CD4-positive, CD25-positive, alpha-beta regulatory T cell (primary cell): ENCODE data around the gene PLEKHM3. TPM values are rescaled to one million over a fixed set of nuclear protein-coding genes. Genes with fewer than 3 reads are reported as not detected.

ENCODE experiments used
- ATAC-seq, 2 donors: fragments of 150-1000 bp; cut with Tn5 transposase; one replicate each; pipeline ENCODE4 v1.10.0; 2021; ENCODE audit warnings: low read depth in 2 of 2, moderate number of reproducible peaks in 2 of 2, moderate library complexity in 1 of 2
- DNase-seq, 3 donors: peaks; one replicate each; pipeline versions ENCODE4 v3.0.0 to v3.0.0-alpha.2; 2012 to 2022; ENCODE audit warnings: mixed read lengths in 1 of 3
- H3K27ac ChIP-seq: one replicate; pipeline ENCODE4 v1.7.0; 2013; ENCODE audit warnings: mild to moderate bottlenecking, low read length; ENCODE audit not compliant: insufficient read depth, poor library complexity, severe bottlenecking
- H3K27me3 ChIP-seq: one replicate; pipeline ENCODE4 v1.7.0; 2013; ENCODE audit warnings: low read length; ENCODE audit not compliant: control insufficient read depth, insufficient read depth
- H3K36me3 ChIP-seq: one replicate; pipeline ENCODE4 v1.7.0; 2013; ENCODE audit warnings: mild to moderate bottlenecking, low read length, moderate library complexity; ENCODE audit not compliant: control insufficient read depth, insufficient read depth
- H3K4me1 ChIP-seq: 2 replicates; pipeline ENCODE4 v1.7.0; 2013; ENCODE audit warnings: mild to moderate bottlenecking, low read length; ENCODE audit not compliant: insufficient read depth, control insufficient read depth, poor library complexity, severe bottlenecking
- H3K4me3 ChIP-seq: one replicate; pipeline ENCODE4 v1.7.0; 2013; ENCODE audit warnings: low read depth, mild to moderate bottlenecking, low read length, moderate library complexity
- H3K9me3 ChIP-seq, 2 experiments: 1 replicate in 1 of 2; 2 replicates in 1 of 2; pipeline ENCODE4 v1.7.0; 2013; ENCODE audit warnings: low read length in 2 of 2, mild to moderate bottlenecking in 1 of 2, moderate library complexity in 1 of 2; ENCODE audit not compliant: control insufficient read depth in 2 of 2
- H3K27ac Mint-ChIP-seq, 3 donors: one replicate each; pipeline ENCODE4 v1.8.0; 2020 to 2022; ENCODE audit warnings: mild to moderate bottlenecking in 3 of 3, mixed read lengths in 3 of 3, moderate library complexity in 2 of 3
- H3K27me3 Mint-ChIP-seq: one replicate; pipeline ENCODE4 v1.8.0; 2022; ENCODE audit warnings: mild to moderate bottlenecking, mixed read lengths
- H3K36me3 Mint-ChIP-seq: one replicate; pipeline ENCODE4 v1.8.0; 2020; ENCODE audit warnings: mixed read lengths
- H3K4me1 Mint-ChIP-seq, 4 donors: one replicate each; pipeline ENCODE4 v1.8.0; 2020 to 2022; ENCODE audit warnings: mixed read lengths in 4 of 4, mild to moderate bottlenecking in 1 of 4
- H3K4me3 Mint-ChIP-seq, 4 donors: one replicate each; pipeline ENCODE4 v1.8.0; 2020 to 2022; ENCODE audit warnings: mild to moderate bottlenecking in 4 of 4, mixed read lengths in 4 of 4, moderate library complexity in 3 of 4
- H3K9me3 Mint-ChIP-seq, 7 donors: one replicate each; pipeline ENCODE4 v1.8.0; 2020 to 2022; ENCODE audit warnings: mixed read lengths in 7 of 7, mild to moderate bottlenecking in 3 of 7, moderate library complexity in 2 of 7
- polyA plus RNA-seq, 4 donors: library from polyadenylated mRNA; unstranded; fragments of 300-500 nt; fragmentation: Illumina TruSeq; gene quantifications; one replicate each; pipeline ENCODE4 v1.2.3, GENCODE V29; 2021
- total RNA-seq: library from RNA; stranded (reverse); gene quantifications from one replicate; pipeline ENCODE4 v1.2.3, GENCODE V29; 2022

PLEKHM3 gene
- total and polyA plus RNA-seq, 5 donors from 2014 or later: 2.7 to 15.1 (median 3.4) TPM

DNA sequence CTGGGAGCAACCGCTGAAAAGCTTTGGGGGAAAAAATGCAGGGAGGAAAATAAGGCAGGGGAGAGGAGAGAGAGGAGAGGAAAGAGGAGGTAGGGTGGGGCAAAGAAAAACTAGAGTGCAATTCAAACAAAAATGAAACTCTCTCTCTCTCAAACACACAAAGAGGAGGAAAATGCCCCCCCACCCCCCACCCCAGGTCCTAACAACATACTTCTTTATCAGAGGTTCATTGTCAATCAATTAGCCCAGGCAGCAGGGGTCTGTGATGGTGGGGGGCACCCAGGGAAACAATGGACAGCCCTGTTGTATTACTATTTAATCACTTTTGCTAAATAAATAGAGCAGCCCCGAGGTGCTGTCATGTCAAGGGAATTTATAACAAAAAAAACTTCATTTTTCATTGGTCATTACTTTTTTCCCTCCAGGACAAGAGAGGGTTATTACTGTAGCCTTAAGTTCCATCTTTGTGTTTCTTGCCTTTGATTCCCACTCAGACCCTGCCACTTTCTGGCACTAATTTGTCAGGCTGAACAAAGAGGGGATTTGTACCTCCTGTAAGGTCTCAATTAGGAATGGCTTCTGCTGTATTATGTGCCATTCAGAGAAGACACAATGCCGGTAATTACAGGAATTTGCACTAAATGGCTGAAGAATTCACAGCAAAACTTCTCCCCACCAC lies 55.0 kb downstream of the PLEKHM3 start:
- peaks cover 3% of the 10 kb centered on the region for H3K36me3 ChIP-seq
- H3K27me3 ChIP-seq: no peaks in the 10 kb centered on the region
- DNase-seq (no peak), ATAC-seq (no peak)
- H3K27ac Mint-ChIP-seq: peak overlapping the region in 2 of 3 donors; percentile 65 to 79
- H3K4me1 Mint-ChIP-seq: peaks cover 21 to 26% (median 22%) of the 10 kb centered on the region in 4 donors
- no peaks in the 10 kb centered on the region for H3K9me3 ChIP-seq
- peak overlapping the region in 1 of 4 donors; percentile 64 for H3K4me3 Mint-ChIP-seq
- no peaks in the 10 kb centered on the region for H3K27me3 Mint-ChIP-seq
- no peak overlapping the region for H3K4me3 ChIP-seq
- H3K36me3 Mint-ChIP-seq: peaks cover 4% of the 10 kb centered on the region
- H3K9me3 Mint-ChIP-seq: peaks cover 0 to 1% (median 0%) of the 10 kb centered on the region in 7 donors
- H3K4me1 ChIP-seq: no peaks in the 10 kb centered on the region
- H3K27ac ChIP-seq: no peak overlapping the region

- Mint-ChIP-seq H3K9me3 (peaks cover 0 to 1% (median 0%) of the 10 kb centered on the region in 7 donors), H3K4me3 (no peak overlapping the region), H3K4me1 (peaks cover 17 to 26% (median 21%) of the 10 kb centered on the region in 4 donors), H3K36me3 (peaks cover 9% of the 10 kb centered on the region), H3K27ac (no peak overlapping the region), H3K27me3 (no peaks in the 10 kb centered on the region)
- Histone ChIP-seq H3K4me1 (no peaks in the 10 kb centered on the region), H3K27ac (no peak overlapping the region), H3K4me3 (no peak overlapping the region), H3K36me3 (no peaks in the 10 kb centered on the region), H3K27me3 (no peaks in the 10 kb centered on the region), H3K9me3 (no peaks in the 10 kb centered on the region)
- DNase-seq: no peak
- ATAC-seq: no peak
Measured at GRCh38 chr2:207969249-207969648, 56.1 kb downstream of the PLEKHM3 start.

DNA sequence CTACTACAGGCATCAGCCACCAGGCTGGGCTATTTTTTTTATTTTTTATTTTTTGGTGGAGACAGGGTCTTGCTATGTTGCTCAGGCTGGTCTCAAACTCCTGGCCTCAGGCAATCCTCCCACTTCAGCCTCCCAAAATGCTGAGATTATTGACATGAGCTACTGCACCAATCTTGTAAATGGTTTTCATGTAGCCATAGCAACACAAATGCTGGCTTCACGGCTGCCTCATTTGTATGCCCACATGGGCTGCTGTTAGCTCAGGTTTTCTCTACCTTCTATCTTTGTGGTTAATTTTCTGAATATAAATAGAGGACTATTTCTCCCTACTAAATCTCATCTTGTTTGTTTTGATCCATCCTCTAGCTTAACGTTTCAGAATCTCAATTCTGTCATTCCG lies 58.2 kb downstream of the PLEKHM3 start:
- Histone ChIP-seq H3K36me3 (peaks cover 6% of the 10 kb centered on the region), H3K27ac (no peak overlapping the region), H3K9me3 (peaks cover 0 to 5% of the 10 kb centered on the region in 2 experiments), H3K4me3 (no peak overlapping the region), H3K27me3 (no peaks in the 10 kb centered on the region), H3K4me1 (no peaks in the 10 kb centered on the region)
- H3K36me3 Mint-ChIP-seq: peaks cover 25% of the 10 kb centered on the region
- ATAC-seq: no peak
- peaks cover 0 to 8% (median 5%) of the 10 kb centered on the region in 7 donors for H3K9me3 Mint-ChIP-seq
- no peak overlapping the region for H3K4me3 Mint-ChIP-seq
- peak overlapping the region in 1 of 3 donors; percentile 42 for H3K27ac Mint-ChIP-seq
- DNase-seq: no peak
- peaks cover 4 to 24% (median 14%) of the 10 kb centered on the region in 4 donors for H3K4me1 Mint-ChIP-seq
- H3K27me3 Mint-ChIP-seq: no peaks in the 10 kb centered on the region

DNA sequence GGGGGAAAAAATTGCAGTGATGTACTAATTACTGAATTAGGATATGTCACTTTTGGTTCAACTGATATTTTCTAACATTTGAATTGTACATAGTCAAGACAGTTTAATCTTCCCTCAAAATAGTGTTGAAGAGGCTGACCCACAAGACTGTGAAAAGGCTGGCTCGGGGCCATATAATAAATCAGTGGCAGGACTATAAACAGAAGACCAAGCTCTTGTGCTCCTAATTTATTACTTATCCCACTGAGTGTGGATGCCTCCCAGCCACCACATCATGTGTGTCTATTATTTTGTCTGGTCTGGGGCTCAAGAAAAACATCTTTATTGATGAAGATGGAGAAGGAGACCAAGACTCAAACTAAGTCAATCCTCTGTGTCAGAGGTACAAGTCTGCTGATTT lies 64.4 kb downstream of the PLEKHM3 start:
- H3K27ac ChIP-seq: no peak overlapping the region

DNA sequence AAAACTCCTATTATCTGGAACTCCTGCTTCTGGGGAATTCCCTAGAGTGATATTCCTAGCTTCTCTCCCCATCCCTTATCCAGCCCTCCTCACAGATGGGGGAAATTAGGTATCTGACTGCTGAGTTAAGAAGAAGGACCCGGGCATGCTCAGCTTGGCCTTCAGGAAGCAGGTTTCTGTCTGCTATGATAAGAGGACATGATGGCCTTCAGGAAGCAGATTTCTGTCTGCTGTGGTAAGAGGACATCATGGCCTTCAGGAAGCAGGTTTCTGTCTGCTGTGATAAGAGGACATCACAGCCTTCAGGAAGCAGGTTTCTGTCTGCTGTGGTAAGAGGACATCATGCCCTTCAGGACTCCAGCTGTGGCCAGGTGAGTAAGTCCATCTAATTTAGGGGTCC lies 65.2 kb downstream of the PLEKHM3 start:
- H3K27me3 ChIP-seq: no peaks in the 10 kb centered on the region
- peaks cover 26% of the 10 kb centered on the region for H3K36me3 Mint-ChIP-seq
- H3K27me3 Mint-ChIP-seq: no peaks in the 10 kb centered on the region
- H3K27ac Mint-ChIP-seq: peak overlapping the region in 1 of 3 donors; percentile 33
- H3K9me3 Mint-ChIP-seq: peaks cover 0 to 10% (median 5%) of the 10 kb centered on the region in 7 donors
- H3K36me3 ChIP-seq: peaks cover 6% of the 10 kb centered on the region
- ATAC-seq (no peak), DNase-seq (no peak)
- H3K4me1 Mint-ChIP-seq: peaks cover 0 to 19% (median 4%) of the 10 kb centered on the region in 4 donors
- H3K4me3 Mint-ChIP-seq: no peak overlapping the region
- H3K4me1 ChIP-seq: no peaks in the 10 kb centered on the region
- peaks cover 0 to 5% of the 10 kb centered on the region in 2 experiments for H3K9me3 ChIP-seq
- no peak overlapping the region for H3K27ac ChIP-seq
- H3K4me3 ChIP-seq: no peak overlapping the region

More for the DNA sequence above, 64.4 kb downstream of the PLEKHM3 start:
- Mint-ChIP-seq H3K27me3 (no peaks in the 10 kb centered on the region), H3K36me3 (peaks cover 28% of the 10 kb centered on the region), H3K27ac (no peak overlapping the region), H3K4me1 (peaks cover 0 to 19% (median 2%) of the 10 kb centered on the region in 4 donors), H3K9me3 (peaks cover 0 to 10% (median 5%) of the 10 kb centered on the region in 7 donors), H3K4me3 (no peak overlapping the region)
- DNase-seq (no peak), ATAC-seq (no peak)
- Histone ChIP-seq H3K9me3 (peaks cover 0 to 5% of the 10 kb centered on the region in 2 experiments), H3K4me1 (no peaks in the 10 kb centered on the region), H3K4me3 (no peak overlapping the region), H3K36me3 (peaks cover 6% of the 10 kb centered on the region), H3K27me3 (no peaks in the 10 kb centered on the region)

DNA sequence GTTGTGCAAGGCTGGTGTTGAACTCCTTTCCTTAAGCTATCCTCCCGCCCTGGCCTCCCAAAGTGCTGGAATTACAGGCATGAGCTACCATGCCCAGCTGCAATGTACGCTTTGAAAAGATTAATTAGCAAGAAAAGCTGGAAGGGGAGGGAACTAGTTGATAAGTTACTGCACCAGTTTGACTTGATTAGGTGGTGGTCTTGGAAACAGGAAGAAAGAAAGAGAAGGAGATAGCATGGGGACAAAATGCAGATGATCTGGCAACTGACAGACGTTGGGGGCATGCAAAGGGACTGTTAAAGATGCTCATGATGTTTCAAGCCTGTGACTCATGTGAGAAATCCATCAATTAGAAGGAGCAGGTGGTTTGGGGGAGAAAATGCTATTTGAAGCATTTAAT lies 68.6 kb downstream of the PLEKHM3 start:
- no peak overlapping the region for H3K27ac ChIP-seq
- Mint-ChIP-seq H3K36me3 (peaks cover 13% of the 10 kb centered on the region), H3K27ac (no peak overlapping the region)

GRCh38 chr2:207955456-207955855 lies 69.9 kb downstream of the PLEKHM3 start:
- H3K36me3 ChIP-seq: no peaks in the 10 kb centered on the region
- no peak for ATAC-seq
- Mint-ChIP-seq H3K36me3 (peaks cover 13% of the 10 kb centered on the region), H3K9me3 (peaks cover 0 to 3% (median 0%) of the 10 kb centered on the region in 7 donors), H3K27me3 (no peaks in the 10 kb centered on the region), H3K4me3 (no peak overlapping the region), H3K27ac (no peak overlapping the region), H3K4me1 (peaks cover 4 to 17% (median 6%) of the 10 kb centered on the region in 4 donors)
- H3K4me1 ChIP-seq: no peaks in the 10 kb centered on the region
- no peaks in the 10 kb centered on the region for H3K9me3 ChIP-seq
- no peaks in the 10 kb centered on the region for H3K27me3 ChIP-seq
- DNase-seq: no peak
- H3K4me3 ChIP-seq: no peak overlapping the region
- no peak overlapping the region for H3K27ac ChIP-seq

More for the DNA sequence above, 68.6 kb downstream of the PLEKHM3 start:
- Histone ChIP-seq H3K36me3 (no peaks in the 10 kb centered on the region), H3K9me3 (no peaks in the 10 kb centered on the region), H3K4me1 (no peaks in the 10 kb centered on the region), H3K27me3 (no peaks in the 10 kb centered on the region), H3K4me3 (no peak overlapping the region)
- no peaks in the 10 kb centered on the region for H3K27me3 Mint-ChIP-seq
- H3K4me1 Mint-ChIP-seq: peaks cover 3 to 19% (median 4%) of the 10 kb centered on the region in 4 donors
- DNase-seq: no peak
- H3K9me3 Mint-ChIP-seq: peaks cover 0 to 3% (median 0%) of the 10 kb centered on the region in 7 donors
- ATAC-seq: no peak
- no peak overlapping the region for H3K4me3 Mint-ChIP-seq

GRCh38 chr2:207953354-207953753 lies 72.0 kb downstream of the PLEKHM3 start:
- no peak overlapping the region for H3K27ac ChIP-seq
- Mint-ChIP-seq H3K4me1 (peaks cover 3 to 13% (median 6%) of the 10 kb centered on the region in 4 donors), H3K27me3 (no peaks in the 10 kb centered on the region)

More at GRCh38 chr2:207953354-207953753, 72.0 kb downstream of the PLEKHM3 start:
- no peaks in the 10 kb centered on the region for H3K36me3 ChIP-seq
- no peaks in the 10 kb centered on the region for H3K9me3 Mint-ChIP-seq
- H3K9me3 ChIP-seq: no peaks in the 10 kb centered on the region
- no peak overlapping the region for H3K4me3 ChIP-seq
- no peaks in the 10 kb centered on the region for H3K27me3 ChIP-seq
- H3K4me3 Mint-ChIP-seq: no peak overlapping the region
- H3K4me1 ChIP-seq: no peaks in the 10 kb centered on the region
- DNase-seq (no peak), ATAC-seq (no peak)
- no peak overlapping the region for H3K27ac Mint-ChIP-seq
- H3K36me3 Mint-ChIP-seq: peaks cover 13% of the 10 kb centered on the region
